Measurements from ENCODE around the gene DTNB. TPM values are rescaled to one million over a fixed set of nuclear protein-coding genes. Genes with fewer than 3 reads are reported as not detected.

DTNB gene
- total RNA-seq, 1 experiment from 2014 or later: 26.3 TPM

DNA sequence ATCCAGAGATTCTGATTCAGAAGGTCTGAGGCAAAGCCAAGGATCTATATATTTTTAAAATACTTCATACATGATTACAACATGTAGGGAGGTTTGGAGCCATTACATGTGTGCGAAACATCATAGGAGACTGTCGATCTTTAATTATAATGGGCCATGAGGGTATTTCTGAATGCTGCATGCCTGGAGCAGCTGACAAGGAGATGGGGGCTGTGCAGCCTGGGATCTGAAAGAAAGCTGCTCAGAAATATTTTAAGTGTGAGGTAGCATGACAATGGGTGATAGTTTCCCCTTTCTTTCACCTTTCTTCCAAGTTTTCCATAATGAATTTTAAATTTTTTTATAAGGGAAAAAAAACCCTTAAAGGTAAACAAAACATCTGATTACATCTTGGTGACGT is 229.6 kb downstream of the DTNB start:
- no peak for DNase-seq (ENCODE audit: unreplicated experiment)
- no TSS peak for BruUV-seq (replicated peaks)
- Mint-ChIP-seq H3K27me3 (ENCODE audit: insufficient read depth, unreplicated experiment) (no peaks in the 10 kb centered on the region), H3K4me1 (ENCODE audit: insufficient read depth, unreplicated experiment) (no peaks in the 10 kb centered on the region), H3K9me3 (ENCODE audit: unreplicated experiment) (no peaks in the 10 kb centered on the region), H3K4me3 (ENCODE audit: unreplicated experiment) (no peak overlapping the region), H3K27ac (ENCODE audit: low read depth, unreplicated experiment) (no peak overlapping the region), H3K36me3 (ENCODE audit: insufficient read depth, unreplicated experiment) (peaks cover 19% of the 10 kb centered on the region)
- TF ChIP-seq, protein P1, sequence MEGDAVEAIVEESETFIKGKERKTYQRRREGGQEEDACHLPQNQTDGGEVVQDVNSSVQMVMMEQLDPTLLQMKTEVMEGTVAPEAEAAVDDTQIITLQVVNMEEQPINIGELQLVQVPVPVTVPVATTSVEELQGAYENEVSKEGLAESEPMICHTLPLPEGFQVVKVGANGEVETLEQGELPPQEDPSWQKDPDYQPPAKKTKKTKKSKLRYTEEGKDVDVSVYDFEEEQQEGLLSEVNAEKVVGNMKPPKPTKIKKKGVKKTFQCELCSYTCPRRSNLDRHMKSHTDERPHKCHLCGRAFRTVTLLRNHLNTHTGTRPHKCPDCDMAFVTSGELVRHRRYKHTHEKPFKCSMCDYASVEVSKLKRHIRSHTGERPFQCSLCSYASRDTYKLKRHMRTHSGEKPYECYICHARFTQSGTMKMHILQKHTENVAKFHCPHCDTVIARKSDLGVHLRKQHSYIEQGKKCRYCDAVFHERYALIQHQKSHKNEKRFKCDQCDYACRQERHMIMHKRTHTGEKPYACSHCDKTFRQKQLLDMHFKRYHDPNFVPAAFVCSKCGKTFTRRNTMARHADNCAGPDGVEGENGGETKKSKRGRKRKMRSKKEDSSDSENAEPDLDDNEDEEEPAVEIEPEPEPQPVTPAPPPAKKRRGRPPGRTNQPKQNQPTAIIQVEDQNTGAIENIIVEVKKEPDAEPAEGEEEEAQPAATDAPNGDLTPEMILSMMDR (IDR thresholded peaks at IDR 0.05; ENCODE audit: unreplicated experiment): no peak
- POLR2A ChIA-PET: no interaction called here
- intact Hi-C loops (cut with micrococcal nuclease): no loop called here
- CTCF ChIA-PET: interaction anchor here (0.7 kb wide), 1 partner anchor 176 kb away, joined by 3 read pairs; no protein-coding TSS in a partner anchor

DNA sequence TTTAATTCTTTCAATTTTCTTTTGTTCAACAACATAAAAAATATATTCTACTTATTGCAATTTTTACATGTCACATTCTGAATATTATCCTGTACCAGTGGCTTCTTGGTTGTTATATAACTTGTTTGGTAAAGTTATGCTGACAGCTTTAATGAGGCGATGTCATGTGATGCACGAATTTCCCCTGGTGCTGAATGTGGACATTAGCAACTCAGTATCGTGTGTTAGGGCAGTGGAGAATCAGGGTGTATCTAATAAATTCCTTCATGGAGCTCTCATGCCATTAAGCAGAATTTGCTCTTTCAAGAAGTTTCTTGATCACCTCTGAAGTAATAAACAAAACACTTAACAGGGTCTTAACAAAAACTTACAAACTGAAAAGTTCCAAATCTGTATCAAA is 232.0 kb downstream of the DTNB start:
- Mint-ChIP-seq H3K36me3 (ENCODE audit: insufficient read depth, unreplicated experiment) (peaks cover 9% of the 10 kb centered on the region), H3K9me3 (ENCODE audit: unreplicated experiment) (no peaks in the 10 kb centered on the region), H3K4me3 (ENCODE audit: unreplicated experiment) (no peak overlapping the region), H3K27me3 (ENCODE audit: insufficient read depth, unreplicated experiment) (no peaks in the 10 kb centered on the region), H3K27ac (ENCODE audit: low read depth, unreplicated experiment) (no peak overlapping the region), H3K4me1 (ENCODE audit: insufficient read depth, unreplicated experiment) (no peaks in the 10 kb centered on the region)
- DNase-seq (ENCODE audit: unreplicated experiment): no peak
- ChIA-PET CTCF (interaction anchor here (0.6 kb wide), 1 partner anchor 166 kb away, joined by 4 read pairs; no protein-coding TSS in a partner anchor), POLR2A (no interaction called here)
- intact Hi-C loops (cut with micrococcal nuclease): no loop called here
- TF ChIP-seq, protein P1 (IDR thresholded peaks at IDR 0.05; ENCODE audit: unreplicated experiment): no peak
- BruUV-seq (replicated peaks): no TSS peak

DNA sequence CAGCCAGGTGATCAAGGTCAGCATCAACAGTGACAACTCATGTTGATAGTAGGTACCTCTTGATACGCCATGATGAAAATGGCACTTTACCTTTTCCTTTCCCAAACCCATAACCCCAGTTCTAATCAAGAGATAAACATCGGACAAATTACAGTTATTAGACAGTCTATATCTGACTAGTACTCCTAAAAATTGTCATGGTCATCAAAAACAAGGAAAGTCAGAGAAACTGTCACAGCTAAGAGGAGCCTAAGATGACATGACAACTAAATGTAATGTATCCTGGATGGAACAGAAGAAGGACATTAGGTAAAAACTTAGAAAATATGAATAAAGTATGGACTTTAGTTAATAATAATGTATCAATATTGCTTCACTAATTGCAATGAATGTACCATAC is 234.6 kb downstream of the DTNB start:
- intact Hi-C loops (cut with micrococcal nuclease): no loop called here
- peaks cover 12% of the 10 kb centered on the region for H3K36me3 Mint-ChIP-seq (ENCODE audit: insufficient read depth, unreplicated experiment)
- no peak overlapping the region for H3K27ac Mint-ChIP-seq (ENCODE audit: low read depth, unreplicated experiment)
- no peak overlapping the region for H3K4me3 Mint-ChIP-seq (ENCODE audit: unreplicated experiment)
- H3K4me1 Mint-ChIP-seq (ENCODE audit: insufficient read depth, unreplicated experiment): no peaks in the 10 kb centered on the region
- no peaks in the 10 kb centered on the region for H3K9me3 Mint-ChIP-seq (ENCODE audit: unreplicated experiment)
- TF ChIP-seq, protein P1 (IDR thresholded peaks at IDR 0.05; ENCODE audit: unreplicated experiment): no peak
- no TSS peak for BruUV-seq (replicated peaks)
- ChIA-PET POLR2A (no interaction called here), CTCF (interaction anchor here (1.3 kb wide), 1 partner anchor 77 kb away, joined by 3 read pairs; no protein-coding TSS in a partner anchor)
- no peak for DNase-seq (ENCODE audit: unreplicated experiment)
- no peaks in the 10 kb centered on the region for H3K27me3 Mint-ChIP-seq (ENCODE audit: insufficient read depth, unreplicated experiment)

DNA sequence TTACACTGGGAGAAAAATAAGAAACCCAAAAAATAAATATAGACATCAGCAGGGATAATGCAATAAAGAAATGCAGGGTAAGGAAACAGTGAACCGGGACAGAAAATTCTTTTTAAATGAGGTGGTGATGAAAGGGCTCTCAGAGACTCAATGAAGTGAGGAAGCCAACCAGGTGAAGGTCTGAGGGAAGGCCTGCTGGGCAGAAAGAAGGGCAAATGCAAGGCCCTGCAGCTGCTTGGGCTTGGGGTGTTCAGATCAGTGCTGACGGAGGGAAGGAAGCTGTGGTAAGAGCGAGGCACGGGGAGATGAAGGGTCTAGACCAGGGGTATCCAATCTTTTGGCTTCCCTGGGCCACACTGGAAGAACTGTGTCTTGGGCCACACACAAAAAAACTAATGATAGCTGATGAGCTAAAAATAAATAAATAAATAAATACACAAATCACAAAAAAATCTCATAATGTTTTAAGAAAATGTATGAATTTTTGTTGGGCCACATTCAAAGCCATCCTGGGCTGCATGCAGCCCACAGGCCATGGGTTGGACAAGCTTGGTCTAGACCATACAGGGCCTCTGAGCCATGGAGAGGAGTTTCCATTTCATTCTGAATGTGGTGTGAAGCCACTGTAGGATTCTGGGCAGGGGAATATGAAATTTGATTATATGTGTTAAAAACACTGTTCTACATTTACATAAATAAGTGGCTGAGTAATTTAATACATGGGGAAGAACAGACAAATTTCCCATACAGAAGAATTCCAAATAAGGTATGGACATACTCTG is 235.3 kb downstream of the DTNB start:
- CTCF ChIA-PET: interaction anchor here (1.3 kb wide), 1 partner anchor 76 kb away, joined by 3 read pairs; no protein-coding TSS in a partner anchor
- no peaks in the 10 kb centered on the region for H3K4me1 Mint-ChIP-seq (ENCODE audit: insufficient read depth, unreplicated experiment)
- DNase-seq (ENCODE audit: unreplicated experiment): no peak
- H3K9me3 Mint-ChIP-seq (ENCODE audit: unreplicated experiment): no peaks in the 10 kb centered on the region
- no peak overlapping the region for H3K4me3 Mint-ChIP-seq (ENCODE audit: unreplicated experiment)
- H3K36me3 Mint-ChIP-seq (ENCODE audit: insufficient read depth, unreplicated experiment): peaks cover 11% of the 10 kb centered on the region
- H3K27ac Mint-ChIP-seq (ENCODE audit: low read depth, unreplicated experiment): no peak overlapping the region
- BruUV-seq (replicated peaks): no TSS peak
- intact Hi-C loops (cut with micrococcal nuclease): no loop called here
- no peaks in the 10 kb centered on the region for H3K27me3 Mint-ChIP-seq (ENCODE audit: insufficient read depth, unreplicated experiment)
- POLR2A ChIA-PET: no interaction called here
- TF ChIP-seq, protein P1 (IDR thresholded peaks at IDR 0.05; ENCODE audit: unreplicated experiment): no peak
